T-helper 2 cell treated with Interferon-gamma antibody and Interleukin-4, amounts not matched to agents 100 ng/mL and 5 ng/mL, for 36 hours (primary cell): ENCODE measurements around the gene FAM124A. TPM values are rescaled to one million over a fixed set of nuclear protein-coding genes. Genes with fewer than 3 reads are reported as not detected.

Experiments used
- intact Hi-C: fragments of 100-400 bp; cut with micrococcal nuclease; formaldehyde crosslinking; loops from one replicate; pipeline ENCODE4 v1.15.1; 2023
- total RNA-seq: library from RNA; stranded (reverse); gene quantifications from 2 replicates; pipeline ENCODE4 v1.2.3, GENCODE V29; 2022

FAM124A gene
- total RNA-seq, 1 donor from 2014 or later = 0.36 TPM

DNA sequence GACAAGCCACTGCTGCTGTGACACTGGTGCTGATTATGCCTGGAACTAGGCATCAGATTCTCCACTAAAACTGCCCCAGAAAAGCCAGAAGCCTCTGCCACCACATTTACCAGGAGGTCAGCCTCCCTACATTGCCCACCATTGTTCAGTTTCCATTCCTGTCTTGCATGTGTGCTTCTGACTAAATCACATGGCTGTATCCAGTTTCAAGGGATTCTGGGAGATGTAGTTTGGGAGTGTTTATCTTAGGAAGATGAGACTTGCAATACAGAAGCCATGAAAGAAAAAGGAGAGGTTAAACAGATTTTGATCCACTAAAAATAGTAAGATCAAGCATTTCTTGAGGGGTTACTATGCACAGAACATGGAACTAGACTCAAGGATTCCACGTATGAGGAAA, 76.6 kb downstream of the FAM124A start:
- intact Hi-C loops = no loop called here

DNA sequence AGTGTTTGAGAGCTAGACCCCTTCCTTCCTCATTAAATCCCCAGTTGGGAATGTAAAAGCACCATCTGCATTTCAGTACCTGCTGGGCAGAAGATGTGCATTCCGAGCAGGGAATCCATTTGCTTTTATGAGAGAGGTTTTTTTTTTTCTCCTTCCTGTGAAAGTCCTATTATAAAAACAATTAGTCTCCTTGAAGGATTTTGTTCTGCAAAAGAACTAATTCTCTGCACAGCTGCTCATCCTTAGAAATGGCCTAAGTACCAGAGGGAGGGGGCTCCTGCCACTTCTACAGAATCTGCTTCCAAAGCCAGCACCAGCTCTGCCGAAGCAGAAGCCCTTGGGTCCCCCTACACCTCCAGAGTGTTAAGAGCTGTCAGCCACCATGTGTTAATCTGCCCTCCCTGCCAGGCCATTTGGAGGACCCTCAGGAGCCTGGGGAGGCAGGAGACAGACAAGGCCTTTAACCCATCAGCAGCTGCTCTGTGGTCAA, 80.9 kb downstream of the FAM124A start:
- intact Hi-C loops = no loop called here

DNA sequence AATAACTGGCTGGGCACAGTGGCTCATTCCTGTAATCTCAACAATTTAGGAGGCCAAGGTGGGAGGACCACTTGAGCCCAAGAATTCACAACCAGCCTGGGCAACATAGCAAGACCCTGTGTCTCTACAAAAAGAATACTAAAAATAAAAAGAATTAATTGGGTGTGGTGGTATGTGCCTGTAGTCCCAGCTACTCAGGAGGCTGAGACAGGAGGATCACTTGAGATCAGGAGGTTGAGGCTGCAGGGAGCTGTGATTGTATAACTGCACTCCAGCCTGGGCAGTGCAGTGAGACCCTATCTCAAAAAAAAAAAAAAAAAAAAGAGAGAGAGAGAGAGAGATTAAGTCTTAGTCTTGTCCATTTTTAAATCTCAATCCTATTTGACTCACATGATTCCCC, 81.7 kb downstream of the FAM124A start:
- intact Hi-C loops = no loop called here

DNA sequence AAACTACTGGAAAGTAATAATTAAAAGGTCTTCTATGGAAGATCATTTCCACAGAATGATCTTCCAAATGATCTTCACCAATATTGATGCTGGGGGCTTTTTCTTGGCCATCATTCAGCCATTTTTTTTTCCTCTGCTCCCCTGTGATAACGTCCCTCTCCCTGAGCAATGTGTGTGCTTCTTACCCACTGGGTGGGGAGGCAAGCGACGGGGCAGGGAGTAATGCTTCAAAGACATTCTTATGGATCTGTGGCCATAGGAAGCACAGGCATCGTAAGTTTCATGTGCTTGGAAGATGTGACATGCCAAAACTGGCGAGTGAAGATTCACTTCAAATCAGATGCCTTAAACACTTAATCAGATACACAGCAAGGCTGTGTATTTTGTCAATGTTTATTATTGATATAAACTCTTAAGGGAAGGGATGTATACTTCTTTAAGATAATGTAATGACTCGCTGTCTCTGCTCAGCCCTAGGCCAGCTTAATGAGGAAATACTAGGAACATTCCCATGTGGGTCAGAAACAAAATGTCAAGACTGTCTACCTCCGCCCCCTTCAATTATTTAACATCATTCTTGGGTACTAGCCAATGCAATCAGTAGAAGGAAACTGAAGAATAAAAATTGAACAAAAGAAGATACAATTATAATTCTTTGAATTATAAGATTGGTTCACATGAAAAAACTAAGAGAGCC, 83.2 kb downstream of the FAM124A start:
- intact Hi-C loops = no loop called here

DNA sequence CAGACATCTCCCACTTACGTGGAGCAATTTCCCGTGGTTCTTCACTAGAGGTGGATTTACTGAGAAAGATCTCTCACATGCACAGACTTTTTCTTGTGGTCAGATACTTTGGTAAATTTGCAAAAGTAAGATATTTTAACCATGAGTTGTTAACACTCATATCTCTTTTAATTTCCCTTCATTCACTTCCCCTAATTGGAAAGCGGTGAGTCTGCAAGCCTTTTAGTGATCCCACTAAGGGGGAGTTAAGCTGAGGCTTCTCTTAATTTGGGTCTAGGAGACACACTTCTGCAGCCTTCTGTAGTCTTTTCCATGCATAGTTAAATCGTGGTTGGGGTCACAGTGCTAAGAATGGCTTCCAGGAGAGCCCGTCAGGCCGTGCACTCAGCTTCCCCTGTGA, 86.6 kb downstream of the FAM124A start:
- intact Hi-C loops = no loop called here

DNA sequence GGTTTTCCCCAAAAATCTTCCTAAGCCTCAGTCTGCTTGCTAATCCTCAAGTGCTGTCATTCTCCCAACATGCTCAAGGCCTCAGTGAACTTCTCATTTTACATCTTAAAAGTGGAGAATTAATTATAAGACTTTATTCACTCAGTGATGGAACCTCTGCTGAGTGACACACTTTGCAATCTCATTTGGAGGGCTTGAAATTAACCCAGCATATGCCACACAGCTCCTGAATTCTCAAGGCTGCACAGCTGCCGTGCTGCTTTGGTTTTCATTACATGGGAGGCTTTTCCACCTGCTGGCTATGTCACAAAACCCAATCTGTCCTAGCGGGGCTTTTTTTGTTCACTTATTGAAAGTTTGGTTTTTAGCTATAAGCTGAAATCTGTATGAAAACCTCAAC, 89.0 kb downstream of the FAM124A start:
- intact Hi-C loops = no loop called here

DNA sequence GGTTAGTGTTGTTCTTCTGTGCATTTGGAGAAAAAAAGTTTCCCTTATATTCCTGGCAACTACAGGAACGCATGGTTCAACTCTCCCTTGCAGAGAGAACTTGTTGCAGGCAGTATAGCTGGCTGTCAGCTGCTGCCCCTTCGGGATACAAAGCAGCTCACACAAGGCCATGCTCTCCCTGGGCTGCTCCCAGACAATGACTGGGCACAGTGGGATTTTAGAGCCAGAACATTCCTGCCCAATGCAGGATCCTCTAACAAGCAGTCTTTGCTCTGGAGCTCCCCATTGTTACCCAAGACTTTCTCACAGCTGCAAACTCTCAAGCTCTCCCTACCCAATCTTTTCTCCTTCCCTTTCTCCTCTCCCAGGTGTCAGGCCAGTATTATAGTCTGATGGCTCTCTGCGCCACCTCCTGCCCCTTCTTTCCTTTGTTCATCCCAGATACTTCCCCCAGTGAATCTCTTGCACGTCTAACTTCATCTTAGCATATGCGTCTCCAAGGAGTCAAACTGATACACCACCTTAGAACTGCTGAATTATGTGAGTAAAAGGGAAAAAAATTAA, 89.8 kb downstream of the FAM124A start:
- intact Hi-C loops = no loop called here

DNA sequence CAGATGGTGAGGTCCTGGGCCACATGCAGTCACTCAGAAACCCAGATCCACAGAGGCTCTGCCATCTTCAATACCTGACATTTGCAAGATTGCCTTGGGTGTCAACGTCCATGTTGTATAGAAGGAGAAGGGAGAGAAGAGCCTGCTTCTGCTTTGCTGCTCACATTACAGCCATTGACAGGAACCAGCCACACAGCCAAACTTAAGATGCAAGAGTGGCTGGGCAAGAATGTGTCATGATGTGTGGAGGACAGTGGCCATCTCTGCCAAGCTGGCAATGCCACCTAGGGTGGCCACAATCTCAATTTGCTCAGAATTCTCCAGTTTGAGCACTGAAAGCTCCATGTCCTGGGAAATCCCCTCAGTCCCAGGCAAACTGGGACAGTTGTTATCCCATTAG, 91.4 kb downstream of the FAM124A start:
- intact Hi-C loops = no loop called here

DNA sequence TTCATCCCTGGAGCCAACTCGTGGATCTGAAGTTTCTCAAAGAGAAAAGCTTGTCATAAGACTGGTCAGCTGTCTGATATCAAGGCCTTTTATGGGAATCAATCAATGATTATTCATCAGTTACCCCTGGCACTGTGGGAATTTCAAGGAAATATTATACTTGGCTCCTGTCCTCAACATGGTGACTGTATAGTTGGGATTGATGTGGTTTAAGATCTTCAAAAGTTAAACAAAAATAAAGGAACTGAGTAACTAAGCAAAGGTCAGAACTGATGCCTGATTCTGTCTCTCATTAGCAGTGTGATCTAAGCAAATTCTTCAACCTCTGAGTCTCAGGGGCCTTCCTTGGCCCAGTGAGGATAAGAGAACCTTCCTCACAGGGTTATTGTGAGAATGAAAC, 95.1 kb downstream of the FAM124A start:
- intact Hi-C loops = no loop called here

DNA sequence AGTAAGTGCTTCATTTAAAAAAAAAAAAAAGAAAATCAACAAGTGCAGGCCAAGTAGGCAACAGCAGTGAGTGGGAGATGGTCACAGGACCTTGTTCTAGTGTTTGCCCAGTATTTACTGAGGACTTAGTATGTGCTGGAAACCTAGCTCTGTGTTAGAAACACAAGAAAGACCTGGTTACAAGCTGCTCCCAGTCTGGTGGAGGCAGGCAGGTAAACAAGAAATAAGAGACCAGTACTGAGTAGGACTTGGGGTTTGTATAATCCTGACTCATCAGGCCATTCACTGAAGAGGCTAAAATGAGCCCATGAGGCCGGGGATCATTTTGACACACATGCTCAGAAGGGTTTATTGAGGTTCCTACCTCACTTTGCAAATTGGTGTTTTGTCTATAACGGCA, 95.8 kb downstream of the FAM124A start:
- intact Hi-C loops = no loop called here

DNA sequence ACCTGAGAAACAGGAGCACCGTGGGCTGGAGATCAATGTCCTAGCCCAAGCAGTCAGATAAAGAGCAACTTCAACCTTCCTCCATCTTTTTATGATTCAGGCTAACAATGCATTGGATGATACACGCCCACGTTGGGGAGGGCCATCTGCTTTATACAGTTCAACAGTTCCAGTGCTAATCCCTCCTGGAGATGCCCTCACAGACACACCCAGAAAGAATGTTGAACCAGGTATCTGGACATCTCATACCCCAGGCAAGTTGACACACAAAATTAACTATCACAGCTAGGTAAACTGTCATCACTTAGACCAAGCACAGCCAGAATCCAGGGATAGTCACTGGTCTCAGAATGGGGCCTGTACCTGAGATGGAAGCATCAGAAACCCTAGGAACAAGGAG, 96.7 kb downstream of the FAM124A start:
- intact Hi-C loops = no loop called here

DNA sequence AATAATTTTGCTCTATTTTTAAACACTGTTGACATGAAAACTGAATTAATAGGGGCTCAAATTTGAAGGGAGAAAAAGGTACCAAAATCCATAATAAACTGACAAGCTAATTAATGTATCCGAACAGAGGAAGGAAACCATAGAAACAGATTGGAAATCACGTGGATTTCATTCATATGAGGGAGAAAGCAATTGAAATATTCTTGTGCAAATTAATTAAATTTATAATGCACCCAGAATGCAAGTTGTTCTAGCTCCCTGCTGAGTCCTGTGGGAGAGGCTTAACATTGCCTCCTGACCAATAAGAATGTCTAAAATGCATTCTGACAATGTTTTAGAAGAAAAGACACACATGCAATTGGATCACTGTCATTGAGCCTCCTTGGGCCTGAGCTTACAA, 99.6 kb downstream of the FAM124A start:
- intact Hi-C loops = no loop called here

DNA sequence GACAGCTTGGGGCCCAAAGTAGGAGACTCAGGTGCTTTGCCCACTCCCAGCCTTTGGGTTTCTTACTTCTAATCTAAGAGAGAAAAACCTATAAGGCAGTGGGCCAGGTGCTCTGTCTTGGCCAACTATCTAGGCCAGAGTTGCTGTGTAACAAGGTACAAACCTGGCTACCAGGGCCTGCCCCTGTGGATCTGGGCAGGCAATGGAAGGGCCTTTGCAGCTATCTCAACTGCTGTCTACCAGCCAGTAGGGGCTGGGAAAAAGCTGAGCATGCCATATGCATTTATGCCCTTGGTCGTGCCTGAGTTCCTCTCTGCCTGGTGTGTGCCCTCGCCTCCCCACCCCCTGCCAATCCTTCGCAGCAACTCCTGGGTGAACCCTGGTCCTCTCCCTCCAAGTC, 100.6 kb downstream of the FAM124A start:
- intact Hi-C loops = no loop called here

DNA sequence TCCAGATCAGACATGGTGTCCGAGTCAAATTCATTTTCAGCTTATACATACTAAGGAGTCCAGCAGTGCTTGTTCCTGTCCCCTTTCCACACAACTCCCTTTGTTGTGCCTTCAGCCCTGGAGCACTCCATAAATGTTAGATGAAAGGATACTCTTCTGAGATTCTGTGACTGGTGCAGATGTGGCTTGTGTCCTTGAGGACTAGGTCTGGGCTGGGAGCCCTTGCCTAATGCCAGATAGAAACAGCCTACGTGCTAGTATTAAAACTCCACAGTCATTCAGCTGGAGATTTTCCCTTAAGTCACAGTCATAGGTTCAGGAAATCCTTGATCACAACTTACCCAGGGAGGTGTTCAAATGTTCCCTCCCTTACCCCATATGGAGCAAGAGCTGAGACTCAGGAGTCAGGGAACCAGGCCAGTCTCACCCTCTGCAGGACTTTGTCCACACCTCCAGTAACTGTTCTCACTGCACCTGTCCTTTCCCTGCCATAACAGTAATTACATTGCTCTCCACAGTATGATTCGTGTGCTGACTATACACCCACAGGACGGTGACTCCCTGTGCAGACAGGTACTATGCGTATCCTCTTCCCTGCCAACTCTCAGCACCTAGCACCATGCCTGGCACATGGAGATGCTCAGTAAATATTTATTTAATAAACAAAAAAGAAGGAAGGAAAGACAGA, 101.8 kb downstream of the FAM124A start:
- intact Hi-C loops = no loop called here

DNA sequence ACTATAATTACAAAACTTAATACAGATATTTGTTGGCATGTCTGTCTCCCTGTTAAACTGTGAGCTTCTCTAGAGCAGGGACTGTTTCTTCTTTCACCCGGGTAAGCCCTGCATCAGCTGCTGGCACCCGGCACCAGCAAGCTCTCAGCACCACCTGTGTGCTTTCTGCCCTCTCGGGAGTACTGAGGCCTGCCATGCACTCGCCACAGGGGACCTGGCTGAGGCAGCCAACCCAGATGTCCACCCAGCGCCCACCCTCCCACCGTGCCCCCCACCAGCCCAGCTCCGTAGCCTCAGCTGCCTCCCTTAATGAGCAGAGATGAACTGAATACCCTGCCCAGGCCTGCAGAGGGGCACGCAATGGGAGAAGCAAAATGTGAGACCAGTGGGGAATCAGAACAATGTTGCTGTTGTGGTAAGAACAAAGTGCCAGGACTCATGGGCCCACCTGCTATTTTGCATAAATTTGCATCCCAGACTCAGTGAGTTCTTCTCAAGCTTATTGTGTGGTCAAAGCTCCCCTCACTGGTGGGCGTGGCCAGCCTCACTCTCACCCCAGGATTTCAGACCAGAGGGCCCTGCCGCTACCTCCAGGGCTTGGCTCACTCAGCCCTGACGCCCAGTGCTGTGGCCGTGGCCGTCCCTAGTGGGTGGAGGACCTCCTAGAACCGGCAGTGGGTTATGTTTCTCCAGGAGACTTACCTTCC, 102.7 kb downstream of the FAM124A start:
- intact Hi-C loops = no loop called here

DNA sequence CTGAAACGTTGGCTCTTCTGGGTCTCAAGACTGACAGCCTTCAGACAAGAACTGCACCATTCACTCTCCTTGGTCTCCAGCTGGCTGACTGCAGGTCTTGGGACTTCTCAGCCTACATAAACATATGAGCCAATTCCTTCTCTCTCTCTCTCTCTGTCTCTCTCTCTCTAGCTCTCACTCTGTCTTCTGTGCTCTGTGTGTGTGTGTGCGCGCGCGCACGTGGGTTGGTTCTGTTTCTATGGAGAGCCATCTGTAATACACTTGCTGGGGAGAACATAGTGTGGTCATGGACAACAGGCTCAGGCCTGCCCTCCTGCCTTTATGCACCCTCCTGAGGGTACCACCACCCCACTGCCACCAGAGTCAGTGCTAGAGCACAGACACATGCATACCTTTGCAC, 103.6 kb downstream of the FAM124A start:
- intact Hi-C loops = no loop called here

DNA sequence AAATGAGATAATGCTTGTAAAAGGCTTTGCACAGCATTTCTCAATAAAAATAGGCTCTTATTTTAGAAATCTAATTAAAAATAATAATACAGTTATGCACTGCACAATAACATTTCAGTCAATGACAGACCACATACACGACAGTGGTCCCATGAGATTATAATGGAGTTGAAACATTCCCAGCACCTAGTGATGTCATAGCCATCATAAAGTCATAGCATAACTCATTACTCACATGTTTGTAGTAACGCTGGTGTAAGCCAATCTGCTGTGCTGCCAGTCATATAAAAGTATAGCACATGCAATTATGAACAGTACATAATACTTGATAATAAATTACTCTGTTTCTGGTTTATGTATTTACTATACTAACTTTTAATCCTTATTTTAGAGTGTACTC, 104.6 kb downstream of the FAM124A start:
- intact Hi-C loops = no loop called here

DNA sequence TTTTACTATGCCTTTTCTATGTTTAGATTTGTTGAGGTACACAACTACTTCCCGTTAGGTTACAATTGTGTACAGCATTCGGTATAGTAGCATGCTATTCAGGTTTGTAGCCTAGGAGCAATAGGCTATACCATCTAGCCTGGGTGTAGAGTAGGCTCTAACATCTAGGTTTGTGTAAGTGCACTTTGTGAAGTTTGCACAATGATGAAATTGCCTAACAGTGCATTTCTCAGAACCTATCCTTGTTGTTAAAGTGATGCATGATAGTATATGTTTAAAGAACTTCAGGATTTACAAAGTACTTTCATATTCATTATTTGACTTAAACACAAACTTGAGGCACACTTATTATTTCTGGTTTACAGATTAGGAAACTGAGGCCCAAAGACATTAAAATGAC, 105.8 kb downstream of the FAM124A start:
- intact Hi-C loops = no loop called here

DNA sequence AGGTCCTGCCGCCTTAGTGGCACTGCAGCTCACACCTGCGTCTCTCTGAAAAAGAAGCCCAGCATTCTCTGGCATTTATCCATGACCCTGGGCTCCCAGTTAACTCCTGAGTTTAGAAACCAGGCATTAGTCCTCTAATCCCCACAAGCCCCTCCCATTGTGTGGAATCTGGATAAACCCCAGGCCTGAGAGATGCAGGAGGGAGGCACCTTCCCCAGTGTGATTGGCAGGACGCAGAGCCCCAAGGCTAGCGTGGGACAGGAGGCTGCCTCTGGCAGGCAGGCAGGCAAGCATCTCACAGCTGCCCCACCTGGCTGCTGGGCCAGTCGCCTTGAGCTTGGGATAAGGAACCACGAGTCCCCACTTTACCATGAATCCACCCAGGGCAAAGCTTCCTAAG, 106.3 kb downstream of the FAM124A start:
- intact Hi-C loops = no loop called here

DNA sequence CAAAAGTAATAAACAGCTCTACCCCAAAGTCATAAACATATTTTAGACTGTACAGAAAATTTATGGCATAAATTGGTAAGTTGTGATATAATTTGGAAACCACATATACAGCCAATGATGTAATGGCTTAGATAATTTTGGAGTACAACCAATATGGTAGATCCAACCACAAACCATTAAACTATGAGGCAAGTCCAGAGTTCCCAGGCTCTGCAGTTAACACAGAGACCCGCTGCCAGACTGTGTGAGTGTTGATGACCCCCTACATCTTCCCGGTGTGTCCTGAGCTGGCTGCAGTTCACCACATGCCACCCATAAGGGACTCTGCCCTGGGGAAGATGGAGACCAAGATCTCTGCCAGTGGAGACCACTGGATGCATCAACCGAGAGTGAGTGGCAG, 107.4 kb downstream of the FAM124A start:
- intact Hi-C loops = no loop called here

DNA sequence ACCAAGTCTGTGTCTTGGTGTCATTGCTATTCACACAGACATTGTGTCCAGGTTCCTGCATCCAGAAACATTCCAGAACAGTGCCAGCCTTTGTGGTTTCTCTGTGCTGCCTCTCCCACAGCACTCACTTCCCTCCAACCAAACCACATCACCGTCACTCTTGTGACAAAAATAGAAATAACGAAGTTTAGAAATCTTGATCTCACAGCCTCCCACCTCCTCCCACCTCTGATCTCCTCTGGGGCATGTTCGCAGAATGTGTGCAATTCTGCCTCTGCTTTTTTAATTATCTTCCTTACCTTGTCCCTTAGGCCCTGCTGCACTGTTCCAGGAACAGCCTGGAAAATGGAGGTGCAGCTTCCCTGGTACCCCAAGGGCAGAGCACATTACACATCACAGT, 108.6 kb downstream of the FAM124A start:
- intact Hi-C loops = no loop called here

DNA sequence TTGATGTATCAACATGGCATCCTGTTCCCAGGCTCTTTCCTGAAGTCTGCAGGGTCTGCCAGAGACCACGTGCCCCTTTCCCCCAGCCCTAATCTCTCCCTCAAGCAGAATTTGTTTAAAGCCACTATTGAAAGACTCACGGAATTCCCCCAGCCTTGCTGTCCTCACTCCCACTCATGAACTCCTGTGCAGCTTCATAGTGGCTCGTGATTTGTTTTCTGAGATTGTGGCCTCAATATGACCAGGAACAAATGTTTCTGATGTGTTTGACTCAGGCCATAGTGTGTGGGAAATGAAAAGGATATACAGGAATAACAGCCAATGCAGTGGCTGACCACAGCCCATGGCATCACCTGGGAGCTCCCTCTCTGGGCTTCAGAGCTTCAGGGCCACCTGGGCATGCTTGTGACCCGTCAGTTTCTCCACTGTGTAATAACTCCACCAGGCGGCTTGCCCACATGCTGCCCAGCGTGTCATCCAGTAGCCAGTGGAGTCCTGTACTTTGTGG, 109.2 kb downstream of the FAM124A start:
- intact Hi-C loops = no loop called here
